ENCODE results near the gene RALGAPB. TPM values are rescaled to one million over a fixed set of nuclear protein-coding genes. Genes with fewer than 3 reads are reported as not detected.

RALGAPB gene
- total RNA-seq, 2 experiments from 2014 or later = 30.4 to 31.9 TPM

DNA sequence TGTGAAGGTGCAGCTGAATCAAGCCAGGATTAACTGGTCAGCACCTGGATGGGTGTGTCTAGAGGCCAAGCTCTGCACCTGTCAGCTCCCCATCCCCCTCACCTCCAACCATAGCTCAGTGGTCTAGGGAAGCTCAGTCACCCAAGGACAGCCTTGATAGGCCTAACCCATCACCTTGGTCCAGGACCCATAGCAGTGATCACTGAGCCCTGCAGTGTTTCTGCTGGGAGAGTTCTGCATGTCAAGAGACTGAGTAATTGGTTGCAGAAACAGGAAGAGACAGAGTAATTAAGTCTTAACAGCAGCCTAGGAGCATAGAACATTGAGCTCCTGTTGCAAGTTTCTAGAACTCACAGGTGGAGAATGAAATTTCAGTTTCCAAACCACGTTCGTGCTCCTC lies 18.7 kb upstream of the RALGAPB start:
- DNase-seq (no peak), ATAC-seq (ENCODE audit: poor library complexity) (no peak)
- no peak overlapping the region for H3K27ac Mint-ChIP-seq
- ChIA-PET POLR2A (interaction anchor here (1.4 kb wide), 1 partner anchor 18 kb away, joined by 4 read pairs; the partner anchor contains the start of gene SNHG17), CTCF (no interaction called here)
- Histone ChIP-seq H3K4me1 (ENCODE audit: insufficient read depth, low read length) (no peaks in the 10 kb centered on the region), H3K9me3 (ENCODE audit: control insufficient read depth in 1 of 2, insufficient read depth in 1 of 2, low read length in 2 of 2) (no peaks in the 10 kb centered on the region), H3K36me3 (ENCODE audit: insufficient read depth, low read length) (no peaks in the 10 kb centered on the region), H3K27me3 (ENCODE audit: control insufficient read depth in 1 of 2, insufficient read depth in 2 of 2, low read length in 2 of 2) (no peaks in the 10 kb centered on the region), H3K27ac (ENCODE audit: low read depth in 1 of 2, low read length in 2 of 2) (no peak overlapping the region), H3K4me3 (ENCODE audit: low read length) (no peak overlapping the region)
- TF ChIP-seq, protein P1, sequence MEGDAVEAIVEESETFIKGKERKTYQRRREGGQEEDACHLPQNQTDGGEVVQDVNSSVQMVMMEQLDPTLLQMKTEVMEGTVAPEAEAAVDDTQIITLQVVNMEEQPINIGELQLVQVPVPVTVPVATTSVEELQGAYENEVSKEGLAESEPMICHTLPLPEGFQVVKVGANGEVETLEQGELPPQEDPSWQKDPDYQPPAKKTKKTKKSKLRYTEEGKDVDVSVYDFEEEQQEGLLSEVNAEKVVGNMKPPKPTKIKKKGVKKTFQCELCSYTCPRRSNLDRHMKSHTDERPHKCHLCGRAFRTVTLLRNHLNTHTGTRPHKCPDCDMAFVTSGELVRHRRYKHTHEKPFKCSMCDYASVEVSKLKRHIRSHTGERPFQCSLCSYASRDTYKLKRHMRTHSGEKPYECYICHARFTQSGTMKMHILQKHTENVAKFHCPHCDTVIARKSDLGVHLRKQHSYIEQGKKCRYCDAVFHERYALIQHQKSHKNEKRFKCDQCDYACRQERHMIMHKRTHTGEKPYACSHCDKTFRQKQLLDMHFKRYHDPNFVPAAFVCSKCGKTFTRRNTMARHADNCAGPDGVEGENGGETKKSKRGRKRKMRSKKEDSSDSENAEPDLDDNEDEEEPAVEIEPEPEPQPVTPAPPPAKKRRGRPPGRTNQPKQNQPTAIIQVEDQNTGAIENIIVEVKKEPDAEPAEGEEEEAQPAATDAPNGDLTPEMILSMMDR (IDR thresholded peaks at IDR 0.05) = no peak
- peaks cover 24% of the 10 kb centered on the region for H3K36me3 Mint-ChIP-seq (ENCODE audit: low read depth)
- H3K4me3 Mint-ChIP-seq = no peak overlapping the region
- H3K9me3 Mint-ChIP-seq = no peaks in the 10 kb centered on the region
- intact Hi-C loops (cut with DNase I, micrococcal nuclease) = no loop called here
- H3K4me1 Mint-ChIP-seq (ENCODE audit: low read depth) = no peaks in the 10 kb centered on the region
- H3K27me3 Mint-ChIP-seq = no peaks in the 10 kb centered on the region

GRCh38 chr20:38454556-38455473 lies 17.8 kb upstream of the RALGAPB start:
- ChIA-PET CTCF (interaction anchor here (0.7 to 1.4 kb wide), 2 partner anchors 8 to 20 kb away, joined by 3 to 5 read pairs; partner anchors contain the start of gene SNHG17), POLR2A (no interaction called here)
- no peaks in the 10 kb centered on the region for H3K4me1 ChIP-seq (ENCODE audit: insufficient read depth, low read length)
- ATAC-seq (ENCODE audit: poor library complexity) (no peak), DNase-seq (no peak)
- Mint-ChIP-seq H3K27ac (no peak overlapping the region), H3K4me3 (no peak overlapping the region), H3K4me1 (ENCODE audit: low read depth) (no peaks in the 10 kb centered on the region), H3K27me3 (no peaks in the 10 kb centered on the region), H3K9me3 (no peaks in the 10 kb centered on the region), H3K36me3 (ENCODE audit: low read depth) (peaks cover 17% of the 10 kb centered on the region)
- no peaks in the 10 kb centered on the region for H3K27me3 ChIP-seq (ENCODE audit: control insufficient read depth in 1 of 2, insufficient read depth in 2 of 2, low read length in 2 of 2)
- no peaks in the 10 kb centered on the region for H3K36me3 ChIP-seq (ENCODE audit: insufficient read depth, low read length)
- intact Hi-C loops (cut with DNase I, micrococcal nuclease) = no loop called here
- H3K4me3 ChIP-seq (ENCODE audit: low read length) = no peak overlapping the region
- no peaks in the 10 kb centered on the region for H3K9me3 ChIP-seq (ENCODE audit: control insufficient read depth in 1 of 2, insufficient read depth in 1 of 2, low read length in 2 of 2)
- H3K27ac ChIP-seq (ENCODE audit: low read depth in 1 of 2, low read length in 2 of 2) = no peak overlapping the region
- TF ChIP-seq, protein P1 (IDR thresholded peaks at IDR 0.05) = no peak

- intact Hi-C loops (cut with DNase I, micrococcal nuclease) = no loop called here
- no peak overlapping the region for H3K4me3 Mint-ChIP-seq
- H3K4me1 Mint-ChIP-seq (ENCODE audit: low read depth) = no peaks in the 10 kb centered on the region
- POLR2A ChIA-PET = no interaction called here
- H3K9me3 Mint-ChIP-seq = no peaks in the 10 kb centered on the region
- DNase-seq (no peak), ATAC-seq (ENCODE audit: poor library complexity) (no peak)
- no peaks in the 10 kb centered on the region for H3K4me1 ChIP-seq (ENCODE audit: insufficient read depth, low read length)
- H3K9me3 ChIP-seq (ENCODE audit: control insufficient read depth in 1 of 2, insufficient read depth in 1 of 2, low read length in 2 of 2) = peaks cover 0 to 4% of the 10 kb centered on the region in 2 experiments
- H3K27ac ChIP-seq (ENCODE audit: low read depth in 1 of 2, low read length in 2 of 2) = no peak overlapping the region
- H3K27me3 Mint-ChIP-seq = no peaks in the 10 kb centered on the region
- H3K27ac Mint-ChIP-seq = no peak overlapping the region
- H3K36me3 Mint-ChIP-seq (ENCODE audit: low read depth) = no peaks in the 10 kb centered on the region
- H3K36me3 ChIP-seq (ENCODE audit: insufficient read depth, low read length) = no peaks in the 10 kb centered on the region
- CTCF ChIA-PET = no interaction called here
- H3K4me3 ChIP-seq (ENCODE audit: low read length) = no peak overlapping the region
- TF ChIP-seq, protein P1 (IDR thresholded peaks at IDR 0.05) = no peak
- H3K27me3 ChIP-seq (ENCODE audit: control insufficient read depth in 1 of 2, insufficient read depth in 2 of 2, low read length in 2 of 2) = no peaks in the 10 kb centered on the region
Observed at GRCh38 chr20:38458314-38458713, 14.3 kb upstream of the RALGAPB start.

Data from CD4-positive, alpha-beta T cell (primary cell).